Stimulated activated CD4-positive, alpha-beta T cell treated with anti-CD3 and anti-CD28 coated beads, Interleukin-15, amount 100 ng/mL, for 48 hours (primary cell): ENCODE results near the gene TSHZ2.
"Not testable (repeated sequence)": the region's sequence is repeated elsewhere in the genome, so short reads cannot be mapped to it uniquely, and the experiment has no call there.

ENCODE experiments used
- DNase-seq, 2 donors: peaks; one replicate each; pipeline ENCODE4 v3.0.0-alpha.2; 2020; ENCODE audit warnings: low read depth in 2 of 2

The TSHZ2 gene

GRCh38 chr20:52959125-52959524 is 13.0 kb upstream of the TSHZ2 start:
- no peak for DNase-seq

- no peak for DNase-seq
These were observed 10.0 kb upstream of the TSHZ2 start for GRCh38 chr20:52962183-52962582.

- no peak for DNase-seq
These were observed 9.0 kb upstream of the TSHZ2 start for GRCh38 chr20:52963131-52963530.

- DNase-seq = no peak
These were observed 8.0 kb upstream of the TSHZ2 start for GRCh38 chr20:52964131-52964530.

- no peak for DNase-seq
These were observed 6.8 kb upstream of the TSHZ2 start for GRCh38 chr20:52965380-52965779.

- DNase-seq = no peak
These were observed 6.3 kb upstream of the TSHZ2 start for GRCh38 chr20:52965819-52966218.

GRCh38 chr20:52966543-52966942 is 5.6 kb upstream of the TSHZ2 start:
- DNase-seq = not testable (repeated sequence)

GRCh38 chr20:52971498-52972189 is 514 bp upstream of the TSHZ2 start:
- DNase-seq = no peak

GRCh38 chr20:52972965-52973819 is 1.0 kb downstream of the TSHZ2 start:
- DNase-seq = peak in 1 of 2 donors; percentile 13

- DNase-seq = peak; percentile 34 to 43
These were observed 2.0 kb downstream of the TSHZ2 start for GRCh38 chr20:52974179-52974594.

- DNase-seq = no peak
These were observed 3.0 kb downstream of the TSHZ2 start for GRCh38 chr20:52975029-52975732.

- no peak for DNase-seq
These were observed 3.8 kb downstream of the TSHZ2 start for GRCh38 chr20:52975803-52976531.

- DNase-seq = no peak
These were observed 6.7 kb downstream of the TSHZ2 start for GRCh38 chr20:52978851-52979250.

- DNase-seq = no peak
These were observed 8.9 kb downstream of the TSHZ2 start for GRCh38 chr20:52981051-52981450.

GRCh38 chr20:52983726-52984450 is 11.7 kb downstream of the TSHZ2 start:
- DNase-seq = no peak

GRCh38 chr20:52984451-52984810 is 12.3 kb downstream of the TSHZ2 start:
- DNase-seq = no peak

GRCh38 chr20:52985687-52986086 is 13.5 kb downstream of the TSHZ2 start:
- DNase-seq = no peak

GRCh38 chr20:52987295-52987694 is 15.1 kb downstream of the TSHZ2 start:
- no peak for DNase-seq

- DNase-seq = no peak
These were observed 19.7 kb downstream of the TSHZ2 start for GRCh38 chr20:52991830-52992229.

GRCh38 chr20:52992632-52993031 is 20.5 kb downstream of the TSHZ2 start:
- DNase-seq = no peak

GRCh38 chr20:52993076-52993475 is 20.9 kb downstream of the TSHZ2 start:
- no peak for DNase-seq
